Measurements from ENCODE around the gene CASZ1. TPM values are rescaled to one million over a fixed set of nuclear protein-coding genes. Genes with fewer than 3 reads are reported as not detected.

Gene CASZ1
- total RNA-seq, 1 experiment from 2014 or later, result 1.1 TPM

- no peak for DNase-seq (ENCODE audit: low spot score)
Measured at GRCh38 chr1:10671090-10671489, 125.4 kb downstream of the CASZ1 start.

DNA sequence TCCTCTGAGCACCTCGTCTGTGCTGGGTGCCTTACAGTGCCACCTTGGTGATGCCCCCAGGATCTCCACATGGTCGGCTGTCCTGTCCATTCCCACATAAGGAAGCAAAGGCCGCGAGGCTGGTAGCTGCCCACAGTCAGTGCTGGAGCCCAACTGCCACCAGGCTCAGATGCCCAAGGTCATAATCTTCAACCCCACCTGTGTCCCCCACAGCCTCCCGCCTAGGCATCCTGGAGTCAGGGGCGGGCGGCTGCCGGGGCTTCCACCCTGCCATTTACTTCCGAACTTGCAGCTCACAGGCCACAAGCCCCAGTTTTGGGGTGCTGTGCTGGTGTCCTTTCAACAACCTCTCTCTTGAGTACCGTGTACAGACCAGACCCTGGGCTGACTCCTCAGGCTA lies 126.3 kb downstream of the CASZ1 start:
- DNase-seq (ENCODE audit: low spot score), result no peak

DNA sequence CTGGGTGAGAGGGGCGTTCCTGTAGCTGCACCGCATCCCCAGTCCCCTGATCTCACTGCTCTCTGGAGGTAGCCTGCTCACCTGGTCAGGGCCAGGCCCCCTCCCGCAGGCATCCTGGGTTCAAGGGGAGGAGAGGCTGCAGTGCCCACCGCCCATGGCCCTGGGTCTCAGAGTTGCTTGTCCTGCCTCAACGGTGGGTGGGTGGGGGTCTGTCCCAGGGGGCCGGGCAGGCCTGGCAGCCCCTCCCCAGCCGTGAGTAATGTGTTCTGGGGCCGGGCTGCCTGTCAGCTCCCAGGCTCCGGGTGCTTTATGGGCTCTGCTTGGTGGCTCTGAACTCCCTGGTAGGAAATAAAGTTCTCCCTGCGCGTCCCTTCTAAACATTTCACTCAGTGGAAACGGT lies 126.9 kb downstream of the CASZ1 start:
- no peak for DNase-seq (ENCODE audit: low spot score)

- no peak for DNase-seq (ENCODE audit: low spot score)
Measured at GRCh38 chr1:10667861-10668761, 128.3 kb downstream of the CASZ1 start.

DNA sequence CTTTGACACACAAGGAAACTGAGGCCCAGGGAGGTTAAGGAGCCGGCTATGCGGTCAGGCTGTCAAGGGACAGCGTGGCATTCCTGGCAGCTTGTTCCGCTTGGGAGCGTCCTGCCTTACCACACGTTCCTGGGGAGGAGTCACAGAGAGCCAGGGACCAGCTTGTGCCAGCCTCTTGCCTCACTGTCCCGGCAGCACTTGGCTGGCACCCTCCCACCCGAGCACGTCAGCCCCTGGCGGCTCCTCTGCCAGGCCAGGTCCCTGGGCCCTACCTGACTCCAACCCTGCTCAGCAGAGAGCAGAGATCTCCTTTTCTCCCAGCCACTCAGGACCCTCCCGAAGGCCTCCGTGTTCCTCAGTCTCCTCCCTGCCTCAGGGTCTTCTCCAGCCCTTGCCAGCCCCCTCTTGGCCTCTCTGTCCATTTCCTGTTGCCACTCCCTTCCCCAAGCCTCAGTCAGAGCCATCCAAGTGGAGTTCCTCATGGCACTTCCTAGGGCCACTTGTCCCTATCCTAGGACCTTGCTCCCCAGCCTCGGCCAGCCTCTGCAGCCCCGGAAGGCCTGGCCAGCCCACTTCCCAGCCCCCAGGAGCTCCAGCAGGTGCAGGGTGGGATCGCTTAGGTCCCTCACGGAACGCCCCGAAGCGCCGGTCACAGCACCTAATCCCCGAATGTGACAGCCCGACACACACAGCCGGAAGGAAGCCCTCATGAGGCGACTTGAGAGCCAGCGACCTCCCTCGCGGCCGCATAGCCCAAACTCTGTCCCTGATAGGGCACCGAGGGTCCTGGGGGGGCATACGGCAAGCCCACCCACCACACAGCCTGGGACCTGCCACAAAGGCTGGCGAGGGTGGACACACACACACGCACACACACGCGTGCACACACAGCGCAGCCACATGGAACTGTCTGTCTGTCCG lies 130.3 kb downstream of the CASZ1 start:
- DNase-seq (ENCODE audit: low spot score), result no peak

GRCh38 chr1:10665226-10665625 lies 131.2 kb downstream of the CASZ1 start:
- no peak for DNase-seq (ENCODE audit: low spot score)

- no peak for DNase-seq (ENCODE audit: low spot score)
Measured at GRCh38 chr1:10664251-10664650, 132.2 kb downstream of the CASZ1 start.

DNA sequence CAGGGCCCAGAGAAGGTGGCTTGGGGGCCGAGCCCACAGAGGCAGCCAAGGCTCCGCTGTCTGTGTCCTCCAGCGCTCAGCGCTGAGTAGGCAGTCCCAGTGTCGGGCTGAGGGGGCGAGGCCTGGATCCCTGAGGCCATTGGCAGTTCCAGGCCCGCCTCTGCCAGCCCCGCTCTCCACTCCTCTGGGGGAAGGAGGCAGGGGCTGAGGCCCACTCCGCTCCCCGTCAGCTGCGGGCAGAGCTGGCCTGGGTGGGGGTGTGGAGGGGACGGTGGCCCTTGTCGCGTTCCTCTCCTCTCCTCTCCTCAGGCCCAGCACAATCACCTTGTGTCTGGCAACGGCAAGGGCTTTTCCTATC lies 132.8 kb downstream of the CASZ1 start:
- DNase-seq (ENCODE audit: low spot score), result no peak

GRCh38 chr1:10662824-10663677 lies 133.4 kb downstream of the CASZ1 start:
- DNase-seq (ENCODE audit: low spot score), result no peak

GRCh38 chr1:10662090-10662688 lies 134.3 kb downstream of the CASZ1 start:
- no peak for DNase-seq (ENCODE audit: low spot score)

DNA sequence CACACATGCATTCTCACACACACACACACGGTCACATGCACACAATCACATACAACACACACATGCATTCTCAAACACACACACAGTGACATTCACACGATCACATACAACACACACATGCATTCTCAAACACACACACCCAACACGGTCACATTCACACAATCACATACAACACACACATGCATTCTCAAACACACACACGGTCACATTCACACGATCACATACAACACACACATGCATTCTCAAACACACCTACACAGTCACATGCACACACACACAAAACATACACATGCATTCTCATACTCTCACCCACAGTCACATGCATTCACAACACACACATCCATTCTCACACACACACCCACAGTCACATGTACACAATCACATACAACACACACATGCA lies 135.0 kb downstream of the CASZ1 start:
- DNase-seq (ENCODE audit: low spot score), result no peak

DNA sequence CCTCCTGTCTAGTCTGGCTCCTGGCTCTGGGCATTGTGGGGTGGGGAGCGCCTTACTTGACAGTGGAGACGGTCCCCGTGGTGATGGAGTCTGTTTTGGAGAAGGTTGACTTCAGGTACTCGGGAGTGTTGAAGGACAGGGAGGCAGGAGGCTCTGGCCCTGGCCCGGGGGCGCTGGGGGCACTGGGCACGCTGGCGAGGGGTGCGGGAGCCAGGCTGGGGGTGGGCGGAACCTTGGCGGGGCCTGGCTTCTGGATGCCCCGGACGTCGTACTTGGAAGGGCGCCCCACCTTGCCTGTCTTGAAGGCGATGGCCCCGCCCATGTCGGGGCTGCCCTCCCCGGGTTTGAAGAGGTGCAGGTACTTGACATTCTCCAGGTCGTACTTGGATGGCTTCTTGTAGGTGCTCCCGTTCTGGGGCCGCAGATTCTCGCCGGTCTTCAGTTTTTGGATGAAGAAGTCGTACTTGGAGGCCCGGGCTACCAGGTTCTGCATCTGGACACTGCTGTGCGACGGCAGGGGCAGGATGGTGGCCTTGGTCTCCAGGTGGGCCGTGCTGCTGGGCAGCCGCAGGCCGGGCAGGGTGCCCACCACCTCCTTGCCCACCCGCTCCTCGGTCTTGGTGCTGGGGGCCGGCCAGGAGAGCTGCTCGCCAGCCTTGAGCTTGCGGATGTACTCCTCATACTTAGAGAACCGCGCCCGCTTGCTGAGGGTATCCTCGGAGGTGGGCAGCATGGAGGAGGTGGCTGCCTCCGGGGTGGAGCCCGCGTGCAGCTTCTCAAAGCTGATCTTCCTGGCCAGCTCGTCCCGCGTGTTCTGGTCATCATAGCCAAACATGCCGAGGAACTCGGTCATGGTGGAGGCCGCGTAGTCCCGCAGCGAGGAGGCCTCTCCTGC lies 136.6 kb downstream of the CASZ1 start:
- no peak for DNase-seq (ENCODE audit: low spot score)

DNA sequence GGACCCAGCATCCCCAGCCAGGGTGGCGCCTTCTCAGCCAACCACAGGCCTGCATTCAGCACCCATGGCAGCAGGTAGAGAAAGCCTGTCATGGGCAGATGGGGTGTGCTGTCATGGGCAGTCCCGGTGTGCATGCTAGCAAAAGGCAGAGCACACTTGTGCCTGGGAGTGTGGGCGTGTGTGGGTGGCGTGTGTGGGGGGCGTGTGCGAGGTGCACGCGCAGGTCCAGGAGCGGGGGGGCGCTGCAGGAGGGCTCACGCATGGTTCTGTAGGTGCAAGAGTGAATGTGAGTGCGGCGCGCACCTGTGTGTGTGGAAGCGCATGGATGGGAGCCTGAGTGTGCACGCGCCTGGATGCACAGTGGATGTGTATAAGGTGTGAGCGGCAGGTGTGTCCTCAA lies 137.2 kb downstream of the CASZ1 start:
- DNase-seq (ENCODE audit: low spot score), result no peak

DNA sequence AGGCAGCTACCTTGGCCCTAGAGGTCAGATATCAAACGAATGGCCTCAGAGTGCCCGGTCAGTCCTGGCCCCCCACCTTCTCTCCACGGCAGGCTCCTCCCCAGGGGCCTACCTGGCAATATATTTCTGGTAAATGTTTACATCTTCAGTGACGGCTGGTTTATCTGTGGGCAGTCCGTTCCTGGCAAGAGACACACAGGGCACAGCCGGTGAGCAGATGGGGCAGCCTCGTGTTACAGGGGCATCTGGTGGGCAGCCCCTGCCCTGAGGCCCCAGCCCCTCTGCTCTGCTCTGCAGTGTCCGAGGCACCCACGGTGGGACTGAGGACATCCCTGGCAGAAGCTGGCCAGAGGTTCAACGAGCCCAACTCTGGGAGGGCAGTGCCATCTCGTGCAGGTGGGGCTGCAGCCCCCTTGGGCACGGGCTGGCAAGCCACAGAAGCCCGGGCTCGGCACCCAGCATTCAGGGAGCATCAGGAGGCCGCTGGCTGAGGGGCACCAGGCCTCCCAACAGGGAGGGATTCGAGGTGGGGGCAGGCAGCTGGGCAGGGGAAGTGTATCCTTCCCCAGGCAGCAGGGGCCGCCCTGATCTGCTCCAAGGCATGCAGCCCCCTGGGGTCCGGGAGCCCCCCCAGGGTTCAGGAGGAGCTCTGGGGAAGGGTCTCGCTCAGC lies 137.9 kb downstream of the CASZ1 start:
- DNase-seq (ENCODE audit: low spot score), result no peak

DNA sequence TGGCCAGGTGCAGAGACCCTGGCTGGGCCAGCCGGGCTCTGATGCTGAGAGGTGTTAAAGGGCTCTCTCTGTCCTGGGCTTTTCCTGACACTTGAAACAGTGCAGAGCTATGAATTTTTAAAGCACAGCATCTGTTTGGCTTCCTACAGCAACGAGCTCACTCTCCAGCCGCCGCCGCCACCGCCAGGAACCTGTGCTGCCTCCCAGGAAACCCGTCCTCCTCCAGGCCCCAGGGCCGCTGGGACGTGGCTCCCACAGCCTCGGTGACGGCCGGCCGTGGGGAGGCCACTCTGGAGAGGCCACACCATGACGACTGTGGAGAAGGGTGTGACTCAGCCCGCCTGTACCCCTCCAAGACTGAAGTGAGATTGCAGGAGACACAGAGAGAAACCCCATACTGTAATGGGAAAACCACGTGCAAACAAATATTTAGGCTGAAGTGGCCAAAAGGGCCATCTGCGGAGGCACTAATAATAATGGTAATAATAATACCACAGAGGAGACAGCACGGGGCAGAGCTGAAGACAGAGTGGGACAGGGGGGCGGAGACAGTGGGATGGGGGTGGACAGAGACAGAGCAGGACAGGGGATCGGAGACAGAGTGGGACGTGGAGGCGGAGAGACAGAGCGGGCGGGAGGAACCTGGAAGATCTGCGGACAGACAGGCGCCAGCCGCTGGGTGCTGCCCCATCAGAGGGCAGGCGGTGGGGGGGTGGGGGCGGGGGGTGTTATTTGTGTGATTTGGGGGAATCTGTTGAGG lies 139.2 kb downstream of the CASZ1 start:
- no peak for DNase-seq (ENCODE audit: low spot score)

DNA sequence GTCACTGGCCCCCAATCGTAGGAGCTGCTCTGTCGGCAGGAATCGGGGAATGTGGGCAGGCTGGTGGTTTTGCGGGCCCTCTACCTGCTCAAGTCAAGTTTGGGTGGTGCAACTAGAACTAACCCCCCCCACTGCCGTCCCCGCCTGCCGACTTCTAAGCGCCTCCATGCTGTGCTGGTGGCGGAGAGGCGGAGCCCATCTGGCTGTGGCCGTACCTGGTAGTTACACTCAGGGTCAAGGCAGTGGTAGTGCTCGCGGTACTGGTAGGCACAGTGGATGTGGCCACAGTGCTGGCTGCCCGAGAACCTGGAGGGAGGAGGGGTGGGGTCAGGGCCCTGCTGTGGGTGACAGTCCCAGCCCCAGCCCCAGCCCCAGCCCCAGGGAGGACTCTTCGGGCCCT lies 140.0 kb downstream of the CASZ1 start:
- DNase-seq (ENCODE audit: low spot score), result no peak

- DNase-seq (ENCODE audit: low spot score), result no peak
Measured at GRCh38 chr1:10655002-10655401, 141.4 kb downstream of the CASZ1 start.

DNA sequence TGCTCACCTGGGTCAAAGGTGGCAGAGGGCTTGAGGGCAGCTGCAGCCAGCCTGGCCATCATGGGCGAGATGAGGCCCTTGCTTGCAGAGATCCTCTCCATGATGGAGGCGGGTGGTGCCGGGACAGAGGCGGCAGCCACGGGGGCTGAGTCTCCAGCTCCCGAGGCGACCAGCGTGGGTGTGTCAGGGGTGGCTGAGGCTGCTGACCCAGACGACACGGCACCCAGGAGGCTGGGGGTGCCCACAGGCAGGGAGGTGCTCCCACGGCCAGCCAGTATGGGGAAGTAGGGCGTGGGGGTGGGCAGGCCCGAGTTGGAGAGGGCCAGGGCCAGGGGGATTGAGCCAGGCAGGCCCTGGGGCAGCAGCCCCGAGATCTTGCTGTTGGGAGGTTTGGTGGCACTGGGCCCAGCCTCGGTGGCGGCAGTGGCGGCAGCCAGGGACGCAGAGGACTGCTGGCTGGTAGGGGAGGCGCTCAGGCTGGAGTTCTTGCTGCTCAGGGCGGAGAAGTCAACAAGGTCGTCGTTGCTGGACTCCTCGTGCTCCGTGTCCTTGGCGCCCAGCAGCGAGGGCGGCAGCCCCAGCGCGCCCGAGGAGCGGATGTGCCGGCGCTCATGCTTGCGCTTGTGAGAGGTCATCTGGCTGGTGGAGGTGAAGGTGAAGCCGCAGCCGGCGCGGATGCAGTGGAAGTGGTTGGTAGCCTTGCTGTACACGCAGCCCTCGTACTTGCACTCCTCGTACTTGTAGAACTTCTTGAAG lies 142.9 kb downstream of the CASZ1 start:
- no peak for DNase-seq (ENCODE audit: low spot score)

Data from A172 (cell line).